H1 (cell line): ENCODE data around the gene KDM5A. TPM values are rescaled to one million over a fixed set of nuclear protein-coding genes. Genes with fewer than 3 reads are reported as not detected.

Experiments
- CTCF ChIA-PET: fragments of 300-600 bp; sonication (Branson Sonifier 250); formaldehyde crosslinking; loops from one replicate; lab custom pipeline; 2021; ENCODE audit not compliant: partially characterized antibody; lab: Charles Lee
- POLR2A ChIA-PET: fragments of 300-600 bp; sonication (Branson Sonifier 250); formaldehyde crosslinking; loops from one replicate; lab custom pipeline; 2021; ENCODE audit warnings: inconsistent platforms; ENCODE audit not compliant: partially characterized antibody; lab: Charles Lee
- DNase-seq, 2 experiments: peaks; one replicate each; pipeline versions ENCODE4 v3.0.0 to v3.0.0-alpha.2; 2010 to 2022; ENCODE audit warnings: low spot score in 2 of 2, low read depth in 1 of 2, mixed read lengths in 1 of 2
- FAIRE-seq: peaks from 2 replicates; lab custom pipeline; 2011; peaks lifted over from hg19 to GRCh38; lab: Jason Lieb, UNC
- H2AFZ ChIP-seq: 2 replicates; pipeline ENCODE4 v1.8.1; 2012; ENCODE audit warnings: low read length, inconsistent platforms
- H2AK5ac ChIP-seq: 2 replicates; pipeline ENCODE4 v1.6.1; 2013; ENCODE audit warnings: low read depth, low read length
- H2BK120ac ChIP-seq: replicated peaks from 2 replicates; pipeline ENCODE3; 2013; ENCODE audit warnings: low read depth, low read length, inconsistent platforms
- H2BK12ac ChIP-seq: 2 replicates; pipeline ENCODE4 v1.6.1; 2013; ENCODE audit warnings: low read depth, low read length
- H2BK15ac ChIP-seq: 2 replicates; pipeline ENCODE4 v1.6.1; 2013; ENCODE audit warnings: low read length
- H2BK20ac ChIP-seq: 2 replicates; pipeline ENCODE4 v1.6.1; 2013; ENCODE audit warnings: low read length
- H2BK5ac ChIP-seq: 2 replicates; pipeline ENCODE4 v1.6.1; 2013; ENCODE audit warnings: low read depth, low read length
- H3K14ac ChIP-seq: 2 replicates; pipeline ENCODE4 v1.6.1; 2013; ENCODE audit warnings: inconsistent platforms; ENCODE audit not compliant: insufficient read length
- H3K18ac ChIP-seq: 2 replicates; pipeline ENCODE4 v1.6.1; 2013; ENCODE audit warnings: low read length; ENCODE audit errors: extremely low read depth
- H3K23ac ChIP-seq: 2 replicates; pipeline ENCODE4 v1.6.1; 2013; ENCODE audit warnings: inconsistent platforms; ENCODE audit not compliant: insufficient read length
- H3K23me2 ChIP-seq: 2 replicates; pipeline ENCODE4 v1.6.1; 2013; ENCODE audit warnings: low read depth, low read length
- H3K27ac ChIP-seq: 2 replicates; pipeline ENCODE4 v1.6.1; 2011; ENCODE audit warnings: low read depth, low read length, inconsistent platforms
- H3K27me3 ChIP-seq, 4 experiments: replicated peaks in 1 of 4; 1 replicate in 1 of 4; 2 replicates in 3 of 4; pipeline versions ENCODE4 v1.6.1 to v1.8.1; 2011 to 2013; ENCODE audit warnings: low read length in 3 of 4, mild to moderate bottlenecking in 3 of 4, inconsistent platforms in 2 of 4, mixed read lengths in 2 of 4, moderate library complexity in 1 of 4; ENCODE audit not compliant: control insufficient read depth in 3 of 4, insufficient read depth in 3 of 4; ENCODE audit errors: extremely low read depth in 1 of 4
- H3K36me3 ChIP-seq, 4 experiments: 2 replicates each; pipeline versions ENCODE4 v1.6.1 to v1.8.1; 2011 to 2013; ENCODE audit warnings: mild to moderate bottlenecking in 4 of 4, low read length in 3 of 4, moderate library complexity in 2 of 4, control low read depth in 1 of 4, inconsistent platforms in 1 of 4; ENCODE audit not compliant: insufficient read depth in 4 of 4, control insufficient read depth in 2 of 4
- H3K4ac ChIP-seq: replicated peaks from 2 replicates; pipeline ENCODE3; 2013; ENCODE audit warnings: low read length, low read depth, mixed read lengths, inconsistent platforms; ENCODE audit not compliant: insufficient read length
- H3K4me1 ChIP-seq, 4 experiments: replicated peaks in 1 of 4; 1 replicate in 1 of 4; 2 replicates in 3 of 4; pipeline versions ENCODE4 v1.6.1 to v1.8.1; 2011 to 2013; ENCODE audit warnings: low read length in 3 of 4, inconsistent platforms in 2 of 4, mixed read lengths in 1 of 4; ENCODE audit not compliant: insufficient read depth in 4 of 4, control insufficient read depth in 3 of 4
- H3K4me2 ChIP-seq, 2 experiments: 2 replicates each; pipeline versions ENCODE4 v1.6.1 to v1.8.1; 2011 to 2013; ENCODE audit warnings: low read depth in 2 of 2, low read length in 2 of 2, control low read depth in 1 of 2, inconsistent platforms in 1 of 2, mild to moderate bottlenecking in 1 of 2; ENCODE audit not compliant: insufficient read depth in 1 of 2
- H3K4me3 ChIP-seq, 4 experiments: fragments of 200-600, 300-600 bp in 1 of 4; sonication (generic), shearing (Covaris generic), sonication (Bioruptor Twin) in 1 of 4; 2 replicates each; pipeline versions ENCODE4 v1.5.1 to v1.8.1; 2011 to 2016; ENCODE audit warnings: low read length in 4 of 4, low read depth in 3 of 4, control low read depth in 2 of 4, inconsistent platforms in 2 of 4, mild to moderate bottlenecking in 2 of 4, mixed read lengths in 1 of 4, moderate library complexity in 1 of 4; ENCODE audit not compliant: insufficient read depth in 2 of 4; ENCODE audit errors: extremely low read depth in 1 of 4
- H3K56ac ChIP-seq: replicated peaks from 2 replicates; pipeline ENCODE3; 2013; ENCODE audit warnings: low read depth, mild to moderate bottlenecking, mixed read lengths, low read length, inconsistent platforms; ENCODE audit not compliant: insufficient read length
- H3K79me1 ChIP-seq: 2 replicates; pipeline ENCODE4 v1.6.1; 2013; ENCODE audit warnings: low read depth, low read length, control low read depth
- H3K79me2 ChIP-seq, 2 experiments: 2 replicates each; pipeline versions ENCODE4 v1.6.1 to v1.8.1; 2012 to 2013; ENCODE audit warnings: low read length in 2 of 2, mild to moderate bottlenecking in 2 of 2, inconsistent platforms in 1 of 2; ENCODE audit not compliant: insufficient read depth in 2 of 2, control insufficient read depth in 1 of 2
- H3K9ac ChIP-seq, 4 experiments: replicated peaks in 1 of 4; 1 replicate in 1 of 4; 2 replicates in 3 of 4; pipeline versions ENCODE4 v1.6.1 to v1.8.1; 2011 to 2013; ENCODE audit warnings: low read depth in 3 of 4, low read length in 3 of 4, control low read depth in 2 of 4, mild to moderate bottlenecking in 2 of 4, moderate library complexity in 2 of 4, inconsistent platforms in 1 of 4; ENCODE audit errors: extremely low read depth in 1 of 4
- H3K9me3 ChIP-seq, 2 experiments: 2 replicates each; pipeline versions ENCODE4 v1.6.1 to v1.8.1; 2012 to 2013; ENCODE audit warnings: mild to moderate bottlenecking in 2 of 2, moderate library complexity in 2 of 2, control low read depth in 1 of 2, inconsistent platforms in 1 of 2, low read depth in 1 of 2, low read length in 1 of 2, mixed read lengths in 1 of 2; ENCODE audit not compliant: insufficient read depth in 2 of 2
- H4K20me1 ChIP-seq, 2 experiments: replicated peaks in 1 of 2; 2 replicates each; pipeline versions ENCODE3 to v1.8.1; 2011 to 2013; ENCODE audit warnings: inconsistent platforms in 2 of 2, low read length in 2 of 2, mild to moderate bottlenecking in 1 of 2; ENCODE audit not compliant: insufficient read depth in 2 of 2, control insufficient read depth in 1 of 2
- H4K5ac ChIP-seq: 2 replicates; pipeline ENCODE4 v1.6.1; 2013; ENCODE audit warnings: low read length, low read depth, mixed read lengths, inconsistent platforms; ENCODE audit not compliant: insufficient read length
- H4K8ac ChIP-seq: 2 replicates; pipeline ENCODE4 v1.8.0; 2013; ENCODE audit warnings: mild to moderate bottlenecking, moderate library complexity, low read length, inconsistent platforms; ENCODE audit not compliant: insufficient read depth; ENCODE audit errors: extremely low read depth
- H4K91ac ChIP-seq: replicated peaks from 2 replicates; pipeline ENCODE3; 2013; ENCODE audit warnings: low read length, mixed read lengths, inconsistent platforms; ENCODE audit not compliant: insufficient read length
- BCL11A ChIP-seq, 2 experiments: IDR thresholded peaks; one replicate each; pipeline ENCODE4 v1.6.1; 2011; ENCODE audit warnings: low read depth in 2 of 2, low read length in 2 of 2, mild to moderate bottlenecking in 2 of 2
- BRCA1 ChIP-seq: IDR thresholded peaks from 2 replicates; pipeline ENCODE4 v1.6.1; 2012; ENCODE audit warnings: low read depth, low read length, improper control_type of control experiment
- EGR1 ChIP-seq: IDR thresholded peaks from 2 replicates; pipeline ENCODE4 v1.6.1; 2011; ENCODE audit warnings: low read depth, low read length, borderline replicate concordance
- GABPA ChIP-seq: IDR thresholded peaks from 2 replicates; pipeline ENCODE4 v1.6.1; 2011; ENCODE audit warnings: mild to moderate bottlenecking, low read length, moderate library complexity, borderline replicate concordance; ENCODE audit not compliant: insufficient read depth
- GTF2F1 ChIP-seq: IDR thresholded peaks from 2 replicates; pipeline ENCODE4 v1.6.1; 2012; ENCODE audit warnings: low read depth, low read length, improper control_type of control experiment, borderline replicate concordance
- JUN ChIP-seq: IDR thresholded peaks from 2 replicates; pipeline ENCODE4 v1.6.1; 2011; ENCODE audit warnings: low read depth, mild to moderate bottlenecking, improper control_type of control experiment, low read length
- KDM5A ChIP-seq: fragments of 200-600 bp; IDR thresholded peaks from 2 replicates; pipeline ENCODE4 v1.7.1; 2012; ENCODE audit warnings: mild to moderate bottlenecking, low read length, inconsistent platforms, mixed read lengths
- NANOG ChIP-seq: IDR thresholded peaks from 2 replicates; pipeline ENCODE4 v1.6.1; 2011; ENCODE audit warnings: low read length, low read depth, mild to moderate bottlenecking, inconsistent platforms; ENCODE audit not compliant: insufficient read depth, poor library complexity, severe bottlenecking
- PHF8 ChIP-seq: fragments of 200-600 bp; sonication (generic); conservative IDR thresholded peaks from 2 replicates; pipeline ENCODE4 v1.7.1; 2012; ENCODE audit warnings: low read depth, mild to moderate bottlenecking, inconsistent platforms, low read length, moderate library complexity
- POLR2A ChIP-seq, 2 experiments: IDR thresholded peaks; 1 replicate in 1 of 2; 2 replicates in 1 of 2; pipeline ENCODE4 v1.6.1; 2011; ENCODE audit warnings: low read depth in 2 of 2, low read length in 2 of 2, mild to moderate bottlenecking in 2 of 2; ENCODE audit errors: control extremely low read depth in 1 of 2
- SIN3A ChIP-seq, 2 experiments: IDR thresholded peaks in 1 of 2; conservative IDR thresholded peaks in 1 of 2; 2 replicates each; pipeline ENCODE4 v1.6.1; 2011 to 2012; ENCODE audit warnings: low read length in 2 of 2, improper control_type of control experiment in 1 of 2, low read depth in 1 of 2, mild to moderate bottlenecking in 1 of 2
- SP4 ChIP-seq: IDR thresholded peaks from 2 replicates; pipeline ENCODE4 v1.6.1; 2012; ENCODE audit warnings: low read length, inconsistent platforms
- TCF12 ChIP-seq: IDR thresholded peaks from 2 replicates; pipeline ENCODE4 v1.6.1; 2011; ENCODE audit warnings: low read depth, mild to moderate bottlenecking, low read length
- YY1 ChIP-seq: IDR thresholded peaks from 2 replicates; pipeline ENCODE4 v1.6.1; 2011; ENCODE audit warnings: low read depth, mild to moderate bottlenecking, low read length
- WGBS, 2 experiments: shearing (Covaris generic) in 1 of 2; methylation state at CpG; one replicate each; pipeline versions ENCODE4 v1.1.6 to v1.1.7; 2013 to 2015; ENCODE audit warnings: low lambda C conversion rate in 2 of 2, mixed read lengths in 2 of 2, inconsistent platforms in 1 of 2, low coverage in 1 of 2, missing lambda C conversion rate in 1 of 2; ENCODE audit not compliant: insufficient replicate concordance in 2 of 2, insufficient coverage in 1 of 2, insufficient read length in 1 of 2; ENCODE audit errors: extremely low coverage in 1 of 2, missing lambda C conversion rate in 1 of 2; 5-methylcytosine and 5-hydroxymethylcytosine counted together
- polyA plus RNA-seq, 7 experiments: library from polyadenylated mRNA; depleted of rRNA in 3 of 7; stranded (reverse) in 5 of 7; unstranded in 2 of 7; fragments of >200 nt in 5 of 7; fragments of 200-250 nt in 2 of 7; gene quantifications; 1 replicate in 5 of 7; 2 replicates in 1 of 7; 4 replicates in 1 of 7; pipeline versions ENCODE4 v1.2.1 to v1.2.3, GENCODE V29; 2011 to 2013; ENCODE audit warnings: missing spikeins in 2 of 7, mixed read lengths in 2 of 7
- total RNA-seq: library from RNA; stranded (reverse); fragmentation: NEBNext Ultra II Directional; extraction: Animal tissue kit (Norgen Biotek cat#: 25700); gene quantifications from 2 replicates; pipeline ENCODE4 v1.2.1, GENCODE V29; 2021

KDM5A gene
- total and polyA plus RNA-seq, 2 of the 8 experiments (the other 6 are each of a cell fraction or from before 2014, with no cell fraction given), result 6.3 to 36.9 TPM

- no peaks in the 10 kb centered on the region for H3K79me2 ChIP-seq
- no peak overlapping the region for H2AFZ ChIP-seq
- no peak overlapping the region for H2BK5ac ChIP-seq
- H3K23ac ChIP-seq, result no peak overlapping the region
- TF ChIP-seq PHF8 (no peak), POLR2A (IDR thresholded peaks at IDR 0.05; ENCODE audit: control extremely low read depth in 1 of 2, low read depth in 2 of 2, low read length in 2 of 2) (no peak), NANOG (no peak), SIN3A (conservative IDR thresholded peaks at IDR 0.05 in 1 of 2, IDR thresholded peaks at IDR 0.05 in 1 of 2; ENCODE audit: low read depth in 1 of 2, low read length in 2 of 2) (no peak), BRCA1 (no peak), JUN (no peak), SP4 (no peak), EGR1 (no peak), YY1 (no peak), KDM5A (no peak), GABPA (no peak), GTF2F1 (no peak), TCF12 (no peak), BCL11A (IDR thresholded peaks at IDR 0.05; ENCODE audit: low read depth in 2 of 2, low read length in 2 of 2) (no peak)
- H2BK12ac ChIP-seq, result no peak overlapping the region
- H3K14ac ChIP-seq, result no peak overlapping the region
- H4K5ac ChIP-seq, result no peak overlapping the region
- ChIA-PET POLR2A (no interaction called here), CTCF (interaction anchor here (0.6 to 2.3 kb wide), 7 partner anchors 9 to 46 kb away, joined by 3 to 7 read pairs (median 4); no protein-coding TSS in a partner anchor)
- no peak overlapping the region for H4K91ac ChIP-seq
- H2BK120ac ChIP-seq, result no peak overlapping the region
- H3K36me3 ChIP-seq, result no peaks in the 10 kb centered on the region
- H3K9ac ChIP-seq, result no peak overlapping the region
- no peaks in the 10 kb centered on the region for H3K27me3 ChIP-seq
- H3K27ac ChIP-seq, result no peak overlapping the region
- 89% methylated on average over 3 of the region's 3 CpGs; no CpG with 5 or more reads in 1 of the 2 experiments for WGBS, 2 experiments
- FAIRE-seq (no peak), DNase-seq (no peak)
- no peak overlapping the region for H2BK20ac ChIP-seq
- H3K23me2 ChIP-seq, result no peaks in the 10 kb centered on the region
- no peak overlapping the region for H3K56ac ChIP-seq
- H4K20me1 ChIP-seq, result no peaks in the 10 kb centered on the region
- no peak overlapping the region for H4K8ac ChIP-seq
- no peak overlapping the region for H3K18ac ChIP-seq
- H3K4me1 ChIP-seq, result peaks cover 0 to 2% (median 0%) of the 10 kb centered on the region in 4 experiments; a peak in 2 of 7 replicates
- H2AK5ac ChIP-seq, result no peak overlapping the region
- H2BK15ac ChIP-seq, result no peak overlapping the region
- no peak overlapping the region for H3K4me3 ChIP-seq
- H3K79me1 ChIP-seq, result no peaks in the 10 kb centered on the region
- H3K4ac ChIP-seq, result no peak overlapping the region
- H3K4me2 ChIP-seq, result no peak overlapping the region
- no peaks in the 10 kb centered on the region for H3K9me3 ChIP-seq
These were observed 124.9 kb downstream of the KDM5A start for GRCh38 chr12:264269-264668.
